Kidney (tissue), 14 donors: ENCODE measurements around the gene ZNF469. TPM values are rescaled to one million over a fixed set of nuclear protein-coding genes. Genes with fewer than 3 reads are reported as not detected.

Source experiments
- DNase-seq, 5 donors: peaks; one replicate each; pipeline ENCODE4 v3.0.0-alpha.2; 2013 to 2020
- FAIRE-seq: peaks from 2 replicates; lab custom pipeline; 2012; peaks lifted over from hg19 to GRCh38; lab: Jason Lieb, UNC
- H3K27ac ChIP-seq, 2 donors: one replicate each; pipeline ENCODE4 v1.7.0; 2013; ENCODE audit warnings: low read depth in 2 of 2, low read length in 2 of 2, inconsistent platforms in 1 of 2
- H3K27me3 ChIP-seq: one replicate; pipeline ENCODE4 v1.7.1; 2013; ENCODE audit warnings: low read length, inconsistent platforms; ENCODE audit not compliant: control insufficient read depth, insufficient read depth
- H3K36me3 ChIP-seq, 3 donors: one replicate each; pipeline versions ENCODE4 v1.7.0 to v1.7.1; 2013; ENCODE audit warnings: low read length in 3 of 3, control low read depth in 1 of 3, inconsistent platforms in 1 of 3; ENCODE audit not compliant: insufficient read depth in 3 of 3, control insufficient read depth in 2 of 3
- H3K4me1 ChIP-seq, 3 donors: one replicate each; pipeline versions ENCODE4 v1.7.0 to v1.7.1; 2013; ENCODE audit warnings: low read length in 3 of 3, inconsistent platforms in 1 of 3, low read depth in 1 of 3; ENCODE audit not compliant: control insufficient read depth in 2 of 3, insufficient read depth in 2 of 3
- H3K4me3 ChIP-seq, 3 donors: one replicate each; pipeline versions ENCODE4 v1.7.0 to v1.8.1; 2013; ENCODE audit warnings: low read length in 3 of 3, control low read depth in 1 of 3, inconsistent platforms in 1 of 3
- H3K9ac ChIP-seq, 3 donors: one replicate each; pipeline versions ENCODE4 v1.7.0 to v1.7.1; 2013; ENCODE audit warnings: low read length in 3 of 3, control low read depth in 1 of 3, inconsistent platforms in 1 of 3
- H3K9me3 ChIP-seq, 3 donors: one replicate each; pipeline versions ENCODE4 v1.7.0 to v1.7.1; 2013; ENCODE audit warnings: low read length in 3 of 3, control low read depth in 1 of 3, inconsistent platforms in 1 of 3; ENCODE audit not compliant: control insufficient read depth in 2 of 3, insufficient read depth in 1 of 3
- CTCF ChIP-seq: IDR thresholded peaks from 3 replicates; pipeline ENCODE4 v1.5.1; 2012; ENCODE audit warnings: mild to moderate bottlenecking, moderate library complexity, borderline replicate concordance; ENCODE audit not compliant: insufficient read depth; ENCODE audit errors: extremely low read depth
- intact Hi-C: fragments of 100-400 bp; cut with DNase I; formaldehyde crosslinking; loops from one replicate; pipeline ENCODE4 v1.11.1; 2022
- polyA plus RNA-seq: library from polyadenylated mRNA; stranded (reverse); fragments of 350-450 nt; fragmentation: Illumina TruSeq; extraction: RNeasy Lipid Tissue Mini Kit (QIAGEN cat#74804); gene quantifications from one replicate; pipeline ENCODE4 v1.2.3, GENCODE V29; 2014; ENCODE audit warnings: low read depth, low replicate concordance; ENCODE audit not compliant: insufficient read depth
- total RNA-seq: library from RNA; stranded (reverse); fragmentation: NEBNext Ultra II Directional; extraction: Animal tissue kit (Norgen Biotek cat#: 25700); gene quantifications from one replicate; pipeline ENCODE4 v1.2.1, GENCODE V29; 2021
- donor health status: control.
- donor health status: control.
- donor health status: control.
- donor health status: control.
- donor health status: control.
- donor health status: DM: yes; HTN: yes; CAD: no.
- donor health status: Normal renal cell carcinoma (clear cell type).

ZNF469 gene
- total and polyA plus RNA-seq, 2 donors from 2014 or later: 0.09 to 1.6 TPM

GRCh38 chr16:88369447-88370008, 13.2 kb upstream of the ZNF469 start:
- no peaks in the 10 kb centered on the region for H3K27me3 ChIP-seq
- intact Hi-C loops: no loop called here
- H3K9ac ChIP-seq: no peak overlapping the region
- TF ChIP-seq CTCF: no peak
- FAIRE-seq (no peak), DNase-seq (peak in 2 of 5 donors; percentile 26 to 53)
- peaks cover 0 to 3% (median 0%) of the 10 kb centered on the region in 3 donors for H3K36me3 ChIP-seq
- no peak overlapping the region for H3K27ac ChIP-seq
- no peak overlapping the region for H3K4me3 ChIP-seq
- H3K4me1 ChIP-seq: no peaks in the 10 kb centered on the region
- H3K9me3 ChIP-seq: peaks cover 0 to 12% (median 0%) of the 10 kb centered on the region in 3 donors

GRCh38 chr16:88370365-88370764, 12.4 kb upstream of the ZNF469 start:
- Histone ChIP-seq H3K9me3 (peaks cover 0 to 12% (median 0%) of the 10 kb centered on the region in 3 donors), H3K27ac (no peak overlapping the region), H3K36me3 (peaks cover 0 to 3% (median 0%) of the 10 kb centered on the region in 3 donors), H3K9ac (no peak overlapping the region), H3K4me1 (no peaks in the 10 kb centered on the region), H3K27me3 (no peaks in the 10 kb centered on the region), H3K4me3 (no peak overlapping the region)
- intact Hi-C loops: no loop called here
- no peak for TF ChIP-seq CTCF
- FAIRE-seq: no peak
- DNase-seq: peak in 2 of 5 donors; percentile 16 to 32

- DNase-seq (no peak), FAIRE-seq (no peak)
- H3K27me3 ChIP-seq: no peaks in the 10 kb centered on the region
- peak overlapping the region in 1 of 3 donors; percentile 8 for H3K4me3 ChIP-seq
- no peak for TF ChIP-seq CTCF
- no peaks in the 10 kb centered on the region for H3K4me1 ChIP-seq
- peaks cover 0 to 3% (median 0%) of the 10 kb centered on the region in 3 donors for H3K36me3 ChIP-seq
- peak overlapping the region in 1 of 3 donors; percentile 5 for H3K9ac ChIP-seq
- no peak overlapping the region for H3K27ac ChIP-seq
- peaks cover 0 to 8% (median 0%) of the 10 kb centered on the region in 3 donors for H3K9me3 ChIP-seq
- intact Hi-C loops: no loop called here
Observed at GRCh38 chr16:88372522-88372921, 10.2 kb upstream of the ZNF469 start.
